ENCODE measurements around the gene EHD4. TPM values are rescaled to one million over a fixed set of nuclear protein-coding genes. Genes with fewer than 3 reads are reported as not detected.

The EHD4 gene
- total and polyA plus RNA-seq, 2 donors (not counting 3 experiments of a cell fraction or from before 2014, with no cell fraction given): 96.7 to 128 TPM

DNA sequence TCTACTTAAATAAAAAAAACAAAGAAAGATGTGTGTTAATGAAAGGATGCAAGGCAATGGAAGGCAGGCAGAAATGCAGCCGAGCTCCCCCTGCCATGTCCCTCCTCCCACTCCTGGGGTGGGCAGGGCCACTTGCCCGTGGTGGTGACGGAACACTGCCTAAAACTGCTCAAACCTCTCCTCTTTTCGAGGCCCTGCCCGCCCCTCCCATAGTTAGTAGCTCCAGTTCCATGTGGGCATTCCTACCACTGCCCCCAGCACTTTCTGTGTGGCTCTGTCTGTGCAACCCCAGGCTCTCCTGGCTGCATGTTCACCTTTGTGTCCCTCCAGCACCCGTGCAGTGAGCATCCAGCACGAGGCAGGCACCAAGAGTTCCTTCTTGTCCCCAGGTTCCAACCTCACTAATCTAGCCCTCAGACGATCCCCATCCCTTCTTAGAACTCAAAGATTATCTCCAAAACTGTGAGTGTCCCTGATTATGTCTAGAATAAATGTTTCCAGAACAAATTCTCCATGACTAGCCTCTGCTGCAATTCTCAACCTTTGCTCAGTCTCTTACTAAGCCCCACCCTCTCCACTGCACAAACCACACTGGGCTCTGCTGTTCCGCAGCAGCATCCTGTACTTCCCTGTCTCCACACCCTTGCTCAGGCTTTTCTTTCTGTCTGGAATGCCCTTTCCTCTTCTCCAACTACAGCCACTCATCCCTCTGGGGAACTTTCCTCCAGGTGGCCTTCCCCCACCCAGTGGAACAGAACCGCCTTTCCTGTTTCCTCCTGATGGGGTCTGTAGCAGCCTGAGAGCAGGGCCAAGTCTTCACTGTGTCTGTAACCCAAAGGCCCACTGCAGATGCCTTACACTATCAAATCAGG is 45.9 kb downstream of the EHD4 start:
- Histone ChIP-seq H4K20me1 (replicated peaks; ENCODE audit: control insufficient read depth, extremely low read depth, insufficient read depth, low read length) (no peaks in the 10 kb centered on the region), H3K9me3 (replicated peaks; ENCODE audit: control insufficient read depth, insufficient read depth, low read length) (no peaks in the 10 kb centered on the region), H3K4me3 (replicated peaks in 1 of 3; ENCODE audit: insufficient read depth in 1 of 3, low read depth in 1 of 3, low read length in 3 of 3) (no peak overlapping the region), H2AFZ (ENCODE audit: low read depth, low read length) (no peak overlapping the region), H3K9me1 (replicated peaks; ENCODE audit: control insufficient read depth, extremely low read depth, insufficient read depth, low read length) (no peaks in the 10 kb centered on the region), H3K79me2 (ENCODE audit: control insufficient read depth, insufficient read depth, low read length) (peaks cover 96% of the 10 kb centered on the region), H3K9ac (replicated peaks; ENCODE audit: extremely low read depth, insufficient read depth, low read length) (peak overlapping the region; percentile 4), H3K27ac (ENCODE audit: insufficient read depth, low read depth, low read length) (peak overlapping the region; percentile 57), H3K4me2 (ENCODE audit: insufficient read depth, low read length) (no peak overlapping the region), H3K4me1 (ENCODE audit: control insufficient read depth, extremely low read depth, insufficient read depth, low read length) (peaks cover 65% of the 10 kb centered on the region), H3K27me3 (ENCODE audit: control insufficient read depth in 2 of 2, insufficient read depth in 2 of 2, low read length in 2 of 2) (no peaks in the 10 kb centered on the region), H3K36me3 (ENCODE audit: control insufficient read depth in 2 of 2, extremely low read depth in 1 of 2, insufficient read depth in 2 of 2, low read length in 2 of 2) (peaks cover 9 to 20% of the 10 kb centered on the region in 2 experiments)
- CTCF ChIA-PET: no interaction called here
- TF ChIP-seq POLR2AphosphoS5 (IDR thresholded peaks at IDR 0.05; ENCODE audit: insufficient read depth, low read depth, low read length): no peak
- TF ChIP-seq, protein P1, sequence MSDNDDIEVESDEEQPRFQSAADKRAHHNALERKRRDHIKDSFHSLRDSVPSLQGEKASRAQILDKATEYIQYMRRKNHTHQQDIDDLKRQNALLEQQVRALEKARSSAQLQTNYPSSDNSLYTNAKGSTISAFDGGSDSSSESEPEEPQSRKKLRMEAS (IDR thresholded peaks at IDR 0.05; ENCODE audit: insufficient read depth, insufficient read length): no peak
- TF ChIP-seq POLR2A (IDR thresholded peaks at IDR 0.05; ENCODE audit: low read depth, low read length): no peak
- no peak for TF ChIP-seq FOS (IDR thresholded peaks at IDR 0.05; ENCODE audit: borderline replicate concordance, insufficient read depth, low read length)
- no peak for TF ChIP-seq EZH2 (IDR thresholded peaks at IDR 0.05; ENCODE audit: borderline replicate concordance, low read depth, low read length, severe bottlenecking)
- no peak for TF ChIP-seq MYC (IDR thresholded peaks at IDR 0.05; ENCODE audit: low read depth, low read length)
- TF ChIP-seq JUN (IDR thresholded peaks at IDR 0.05; ENCODE audit: borderline replicate concordance, insufficient read depth, insufficient read length, low read depth): no peak
- TF ChIP-seq, protein P2, sequence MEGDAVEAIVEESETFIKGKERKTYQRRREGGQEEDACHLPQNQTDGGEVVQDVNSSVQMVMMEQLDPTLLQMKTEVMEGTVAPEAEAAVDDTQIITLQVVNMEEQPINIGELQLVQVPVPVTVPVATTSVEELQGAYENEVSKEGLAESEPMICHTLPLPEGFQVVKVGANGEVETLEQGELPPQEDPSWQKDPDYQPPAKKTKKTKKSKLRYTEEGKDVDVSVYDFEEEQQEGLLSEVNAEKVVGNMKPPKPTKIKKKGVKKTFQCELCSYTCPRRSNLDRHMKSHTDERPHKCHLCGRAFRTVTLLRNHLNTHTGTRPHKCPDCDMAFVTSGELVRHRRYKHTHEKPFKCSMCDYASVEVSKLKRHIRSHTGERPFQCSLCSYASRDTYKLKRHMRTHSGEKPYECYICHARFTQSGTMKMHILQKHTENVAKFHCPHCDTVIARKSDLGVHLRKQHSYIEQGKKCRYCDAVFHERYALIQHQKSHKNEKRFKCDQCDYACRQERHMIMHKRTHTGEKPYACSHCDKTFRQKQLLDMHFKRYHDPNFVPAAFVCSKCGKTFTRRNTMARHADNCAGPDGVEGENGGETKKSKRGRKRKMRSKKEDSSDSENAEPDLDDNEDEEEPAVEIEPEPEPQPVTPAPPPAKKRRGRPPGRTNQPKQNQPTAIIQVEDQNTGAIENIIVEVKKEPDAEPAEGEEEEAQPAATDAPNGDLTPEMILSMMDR (IDR thresholded peaks at IDR 0.05; ENCODE audit: extremely low read depth in 1 of 2, insufficient read depth in 1 of 2, low read depth in 1 of 2, low read length in 2 of 2): no peak
- no peak for TF ChIP-seq GATA2 (IDR thresholded peaks at IDR 0.05; ENCODE audit: insufficient read depth, insufficient read length, low read depth, low read length)
- intact Hi-C loops (cut with micrococcal nuclease): no loop called here
- DNase-seq (ENCODE audit: low read depth, low spot score) (peak; percentile 32), FAIRE-seq (peak; percentile 65)
- no TSS peak for BruUV-seq (replicated peaks)
- dilution Hi-C loops (cut with MboI; ENCODE audit: extremely low pct_ligation_motif_present, low sequenced_read_pairs): no loop called here
- POLR2A ChIA-PET: no interaction called here
